ENCODE data around the gene WWP2.

Gene WWP2

DNA sequence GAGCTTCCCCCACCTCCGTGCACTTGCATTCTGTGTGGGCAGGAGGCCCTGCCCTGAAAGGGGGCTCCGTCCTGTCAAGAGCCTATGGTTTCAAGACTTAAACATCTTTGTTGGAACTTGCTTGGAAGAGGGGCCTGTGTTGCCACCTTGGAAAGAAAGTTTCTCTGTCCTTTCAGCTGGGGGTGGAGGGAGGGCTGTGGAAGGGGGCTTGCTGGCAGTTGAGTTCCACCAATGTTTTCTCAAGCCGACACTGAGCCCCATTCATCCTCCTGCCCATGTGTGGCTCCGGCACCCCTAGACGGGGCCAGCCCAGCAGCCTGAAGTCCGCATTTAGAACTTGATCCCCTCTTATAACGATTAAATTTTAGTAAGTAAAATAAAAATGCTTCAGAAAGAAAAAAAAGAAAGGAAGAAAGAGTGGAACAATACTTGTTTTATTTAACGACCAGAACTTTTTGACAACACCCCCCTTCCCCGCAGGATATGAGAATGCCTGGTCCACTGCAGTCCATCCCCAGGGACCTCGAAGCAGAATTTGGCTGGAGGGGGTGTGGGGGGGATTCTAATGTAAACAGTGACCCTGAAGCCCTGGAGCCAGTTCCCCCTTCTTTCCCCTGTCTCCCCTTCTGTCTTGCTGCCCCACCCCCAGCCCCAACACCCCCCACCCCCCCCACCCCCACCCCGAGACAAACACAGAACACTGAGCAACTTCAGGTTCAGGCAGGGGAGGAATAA is 162.1 kb downstream of the WWP2 start:
- no peak for DNase-seq (ENCODE audit: low read depth)
- TF ChIP-seq, protein P1, sequence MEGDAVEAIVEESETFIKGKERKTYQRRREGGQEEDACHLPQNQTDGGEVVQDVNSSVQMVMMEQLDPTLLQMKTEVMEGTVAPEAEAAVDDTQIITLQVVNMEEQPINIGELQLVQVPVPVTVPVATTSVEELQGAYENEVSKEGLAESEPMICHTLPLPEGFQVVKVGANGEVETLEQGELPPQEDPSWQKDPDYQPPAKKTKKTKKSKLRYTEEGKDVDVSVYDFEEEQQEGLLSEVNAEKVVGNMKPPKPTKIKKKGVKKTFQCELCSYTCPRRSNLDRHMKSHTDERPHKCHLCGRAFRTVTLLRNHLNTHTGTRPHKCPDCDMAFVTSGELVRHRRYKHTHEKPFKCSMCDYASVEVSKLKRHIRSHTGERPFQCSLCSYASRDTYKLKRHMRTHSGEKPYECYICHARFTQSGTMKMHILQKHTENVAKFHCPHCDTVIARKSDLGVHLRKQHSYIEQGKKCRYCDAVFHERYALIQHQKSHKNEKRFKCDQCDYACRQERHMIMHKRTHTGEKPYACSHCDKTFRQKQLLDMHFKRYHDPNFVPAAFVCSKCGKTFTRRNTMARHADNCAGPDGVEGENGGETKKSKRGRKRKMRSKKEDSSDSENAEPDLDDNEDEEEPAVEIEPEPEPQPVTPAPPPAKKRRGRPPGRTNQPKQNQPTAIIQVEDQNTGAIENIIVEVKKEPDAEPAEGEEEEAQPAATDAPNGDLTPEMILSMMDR (conservative IDR thresholded peaks at IDR 0.05; ENCODE audit: control insufficient read depth, insufficient read depth, low read depth, low read length) = no peak
- no peak overlapping the region for H3K4me3 ChIP-seq (ENCODE audit: control insufficient read depth, low read depth, low read length)

DNA sequence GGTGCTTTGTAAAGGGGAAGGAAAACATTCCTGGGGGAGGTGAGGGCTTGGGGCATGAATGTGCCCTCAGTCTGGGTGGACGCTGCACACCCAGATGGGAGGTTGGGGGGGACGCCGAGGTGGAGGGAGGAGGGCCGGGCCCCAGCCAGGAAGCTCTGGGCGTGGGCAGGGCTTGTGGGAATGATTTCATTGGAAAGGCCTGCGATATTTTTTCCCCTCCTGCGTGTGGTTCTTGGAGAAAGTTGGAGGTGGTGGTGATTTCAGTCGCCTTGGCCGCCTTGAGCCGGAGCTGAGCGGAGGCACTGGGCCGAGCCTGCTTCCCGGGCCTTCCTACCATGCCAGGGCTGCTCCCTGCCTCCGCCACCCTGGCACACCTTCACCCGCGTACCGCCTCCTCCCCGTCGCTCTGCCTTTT is 162.7 kb downstream of the WWP2 start:
- peak overlapping the region; percentile 33 for H3K4me3 ChIP-seq (ENCODE audit: control insufficient read depth, low read depth, low read length)
- TF ChIP-seq, protein P1 (conservative IDR thresholded peaks at IDR 0.05; ENCODE audit: control insufficient read depth, insufficient read depth, low read depth, low read length) = no peak
- peak; percentile 88 for DNase-seq (ENCODE audit: low read depth)

DNA sequence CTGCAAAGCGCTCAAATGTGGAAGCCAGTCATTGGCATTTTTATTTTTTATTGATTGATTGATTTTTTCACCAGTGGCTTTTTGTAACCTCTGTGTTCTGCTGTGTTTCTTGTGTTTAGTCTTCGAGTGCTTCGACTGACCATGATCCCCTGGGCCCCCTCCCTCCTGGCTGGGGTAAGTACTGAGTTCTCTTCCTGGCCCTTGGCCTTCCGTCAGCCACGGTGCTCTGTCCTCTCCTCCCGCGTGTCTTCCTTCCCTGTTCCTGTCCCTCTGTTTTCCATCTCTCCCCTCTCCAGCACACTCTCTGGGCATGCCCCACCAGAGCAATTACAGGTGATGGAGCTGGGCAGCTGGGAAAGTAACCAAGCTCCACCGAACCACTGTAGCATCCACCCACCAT is 163.2 kb downstream of the WWP2 start:
- peak overlapping the region; percentile 33 for H3K4me3 ChIP-seq (ENCODE audit: control insufficient read depth, low read depth, low read length)
- TF ChIP-seq, protein P1 (conservative IDR thresholded peaks at IDR 0.05; ENCODE audit: control insufficient read depth, insufficient read depth, low read depth, low read length) = no peak
- no peak for DNase-seq (ENCODE audit: low read depth)

DNA sequence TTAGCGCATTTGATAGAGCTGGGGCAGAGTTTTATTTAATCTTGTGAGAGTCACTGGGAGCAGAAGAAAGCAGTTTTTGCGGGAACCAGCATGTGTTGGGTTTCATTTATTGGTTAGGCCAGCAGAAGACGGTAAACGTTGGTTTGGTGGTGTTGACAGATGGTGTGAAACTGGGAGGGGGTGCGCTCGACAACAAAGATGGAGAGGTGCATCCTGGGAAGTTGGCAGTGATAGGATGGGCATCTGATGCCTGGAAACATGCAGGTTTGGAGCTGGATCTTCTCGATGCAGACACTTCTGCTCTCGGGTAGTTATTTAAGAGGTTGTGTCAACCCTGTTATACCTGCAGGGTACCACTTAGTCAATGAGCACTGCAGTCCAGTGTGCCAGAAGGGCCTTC is 164.1 kb downstream of the WWP2 start:
- TF ChIP-seq, protein P1 (conservative IDR thresholded peaks at IDR 0.05; ENCODE audit: control insufficient read depth, insufficient read depth, low read depth, low read length) = no peak
- no peak overlapping the region for H3K4me3 ChIP-seq (ENCODE audit: control insufficient read depth, low read depth, low read length)
- DNase-seq (ENCODE audit: low read depth) = no peak

- no peak overlapping the region for H3K4me3 ChIP-seq (ENCODE audit: control insufficient read depth, low read depth, low read length)
- TF ChIP-seq, protein P1 (conservative IDR thresholded peaks at IDR 0.05; ENCODE audit: control insufficient read depth, insufficient read depth, low read depth, low read length) = no peak
- DNase-seq (ENCODE audit: low read depth) = peak; percentile 91
Measured at GRCh38 chr16:69927056-69927757, 165.1 kb downstream of the WWP2 start.

- TF ChIP-seq, protein P1 (conservative IDR thresholded peaks at IDR 0.05; ENCODE audit: control insufficient read depth, insufficient read depth, low read depth, low read length) = no peak
- H3K4me3 ChIP-seq (ENCODE audit: control insufficient read depth, low read depth, low read length) = no peak overlapping the region
- DNase-seq (ENCODE audit: low read depth) = no peak
Measured at GRCh38 chr16:69928856-69929400, 166.8 kb downstream of the WWP2 start.
